Neural crest cell (in vitro differentiated cells): Measurements from ENCODE around the gene DHRS12. TPM values are rescaled to one million over a fixed set of nuclear protein-coding genes. Genes with fewer than 3 reads are reported as not detected.

Experiments used
- DNase-seq: peaks from one replicate; pipeline ENCODE4 v3.0.0; 2021; ENCODE audit warnings: low read depth, mixed read lengths, low spot score
- H3K27ac Mint-ChIP-seq: one replicate; pipeline ENCODE4 v1.8.0; 2021; ENCODE audit warnings: mild to moderate bottlenecking, mixed read lengths; ENCODE audit not compliant: unreplicated experiment
- H3K27me3 Mint-ChIP-seq: 2 replicates; pipeline ENCODE4 v1.8.0; 2021; ENCODE audit warnings: low read depth, mild to moderate bottlenecking, mixed read lengths
- H3K36me3 Mint-ChIP-seq: 2 replicates; pipeline ENCODE4 v1.8.0; 2021; ENCODE audit warnings: low read depth, mild to moderate bottlenecking, mixed read lengths
- H3K4me1 Mint-ChIP-seq: 2 replicates; pipeline ENCODE4 v1.8.0; 2021; ENCODE audit warnings: mixed read lengths
- H3K4me3 Mint-ChIP-seq: one replicate; pipeline ENCODE4 v1.8.0; 2021; ENCODE audit warnings: mild to moderate bottlenecking, mixed read lengths
- H3K9me3 Mint-ChIP-seq: 2 replicates; pipeline ENCODE4 v1.8.0; 2021; ENCODE audit warnings: mixed read lengths
- long read RNA-seq: library from polyadenylated mRNA; unstranded; transcript quantifications from one replicate; pipeline ENCODE4 v2.0.0, GENCODE V29; 2020
- total RNA-seq: library from RNA; stranded (reverse); gene quantifications from 2 replicates; pipeline ENCODE4 v1.2.1, GENCODE V29; 2021
- TF ChIP-seq, protein P1 (sequence below): fragments of 200-600 bp; sonication (generic); conservative IDR thresholded peaks from 2 replicates; pipeline ENCODE4 v1.5.0; 2021; ENCODE audit warnings: antibody characterized with exemption, mild to moderate bottlenecking

DHRS12 gene
- 8.8 and 9.3 TPM in 2 replicates for total RNA-seq
- long read RNA-seq, partial matches to known transcripts = 1 of 12 reads
- long read RNA-seq, other reads (novel, unspliced or antisense) = 8 of 12 reads

DNA sequence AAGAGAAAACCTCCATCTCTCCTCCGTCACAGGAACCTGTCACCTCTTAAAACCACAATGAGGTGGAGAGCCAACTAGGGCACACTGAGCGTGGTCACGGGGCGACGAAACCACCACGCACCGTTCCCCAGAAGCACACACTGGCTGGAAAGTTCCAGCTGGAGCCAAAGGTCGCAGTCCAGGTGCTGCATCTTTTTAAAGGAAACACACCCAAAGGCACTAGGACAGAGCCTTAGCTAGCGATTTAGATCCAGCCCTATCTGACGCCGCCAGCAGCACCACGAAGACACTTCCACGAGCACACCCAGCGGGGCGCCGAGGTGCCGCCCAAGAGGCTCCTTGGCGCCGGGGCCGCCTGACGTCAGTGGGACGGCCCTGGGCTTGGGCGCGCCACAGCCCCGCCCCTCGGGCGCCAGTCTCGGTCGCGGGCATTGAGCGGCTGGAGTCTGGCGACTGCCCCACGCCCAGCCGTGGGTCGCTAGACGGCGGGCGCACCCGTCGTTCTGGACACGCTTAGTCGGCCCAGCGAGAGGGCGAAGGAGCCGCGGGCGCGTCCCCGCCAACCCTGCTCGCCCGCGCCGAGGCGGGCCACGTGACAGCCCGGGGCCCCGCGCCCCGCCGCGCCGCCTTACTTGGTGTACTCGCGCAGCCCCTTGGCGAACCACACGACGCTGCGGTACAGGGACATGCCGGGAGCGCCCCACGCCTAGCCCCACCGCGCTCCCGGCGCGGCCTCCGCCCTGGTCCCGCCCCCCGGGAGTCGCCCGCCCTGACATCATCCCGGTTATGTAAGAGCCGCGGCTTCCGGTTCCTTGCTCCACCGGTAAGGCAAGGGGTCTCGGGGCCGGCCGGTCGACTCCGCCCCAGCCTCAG lies at the start of gene DHRS12:
Gene DHRS12, minus strand, starts transcription at position 742 of the 873 bp plus-strand sequence. CDS start 4,504 bp downstream, outside the sequence.
- H3K27ac Mint-ChIP-seq = peak within 1 kb of the TSS; percentile 92
- H3K27me3 Mint-ChIP-seq = no peaks in the 10 kb centered on the region
- H3K4me1 Mint-ChIP-seq = peaks cover 53% of the 10 kb centered on the region
- TF ChIP-seq, protein P1, sequence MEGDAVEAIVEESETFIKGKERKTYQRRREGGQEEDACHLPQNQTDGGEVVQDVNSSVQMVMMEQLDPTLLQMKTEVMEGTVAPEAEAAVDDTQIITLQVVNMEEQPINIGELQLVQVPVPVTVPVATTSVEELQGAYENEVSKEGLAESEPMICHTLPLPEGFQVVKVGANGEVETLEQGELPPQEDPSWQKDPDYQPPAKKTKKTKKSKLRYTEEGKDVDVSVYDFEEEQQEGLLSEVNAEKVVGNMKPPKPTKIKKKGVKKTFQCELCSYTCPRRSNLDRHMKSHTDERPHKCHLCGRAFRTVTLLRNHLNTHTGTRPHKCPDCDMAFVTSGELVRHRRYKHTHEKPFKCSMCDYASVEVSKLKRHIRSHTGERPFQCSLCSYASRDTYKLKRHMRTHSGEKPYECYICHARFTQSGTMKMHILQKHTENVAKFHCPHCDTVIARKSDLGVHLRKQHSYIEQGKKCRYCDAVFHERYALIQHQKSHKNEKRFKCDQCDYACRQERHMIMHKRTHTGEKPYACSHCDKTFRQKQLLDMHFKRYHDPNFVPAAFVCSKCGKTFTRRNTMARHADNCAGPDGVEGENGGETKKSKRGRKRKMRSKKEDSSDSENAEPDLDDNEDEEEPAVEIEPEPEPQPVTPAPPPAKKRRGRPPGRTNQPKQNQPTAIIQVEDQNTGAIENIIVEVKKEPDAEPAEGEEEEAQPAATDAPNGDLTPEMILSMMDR = no peak
- no peaks in the 10 kb centered on the region for H3K9me3 Mint-ChIP-seq
- H3K36me3 Mint-ChIP-seq = no peaks in the 10 kb centered on the region
- peak within 1 kb of the TSS; percentile 95 for H3K4me3 Mint-ChIP-seq
- peak; percentile 63 for DNase-seq

GRCh38 chr13:51849145-51850101 lies 45.5 kb upstream of the DHRS12 start:
- no peak overlapping the region for H3K27ac Mint-ChIP-seq
- TF ChIP-seq, protein P1 = peak; percentile 61
- peaks cover 10% of the 10 kb centered on the region for H3K4me1 Mint-ChIP-seq
- H3K36me3 Mint-ChIP-seq = peaks cover 3% of the 10 kb centered on the region
- no peak overlapping the region for H3K4me3 Mint-ChIP-seq
- H3K9me3 Mint-ChIP-seq = no peaks in the 10 kb centered on the region
- H3K27me3 Mint-ChIP-seq = no peaks in the 10 kb centered on the region
- peak; percentile 47 for DNase-seq

GRCh38 chr13:51848674-51849073 lies 44.7 kb upstream of the DHRS12 start:
- peaks cover 13% of the 10 kb centered on the region for H3K4me1 Mint-ChIP-seq

DNA sequence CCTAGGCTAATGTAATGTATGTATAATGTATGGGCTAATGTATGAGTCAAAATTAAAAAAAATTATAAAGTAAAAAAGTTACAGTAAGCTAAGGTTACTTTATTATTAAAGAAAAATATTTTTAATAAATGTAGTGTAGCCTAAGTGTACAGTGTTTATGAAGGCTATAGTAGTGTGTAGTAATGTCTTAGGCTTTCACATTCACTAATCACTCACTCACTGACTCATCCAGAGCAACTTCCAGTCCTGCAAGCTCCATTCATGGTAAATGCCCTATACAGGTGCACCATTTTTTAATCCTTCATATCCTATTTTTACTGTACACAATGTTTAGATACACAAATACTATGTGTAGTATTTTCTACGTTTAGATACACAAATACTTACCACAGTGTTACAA lies 42.8 kb upstream of the DHRS12 start:
- H3K27me3 Mint-ChIP-seq = no peaks in the 10 kb centered on the region
- TF ChIP-seq, protein P1 = no peak
- DNase-seq = no peak
- H3K4me1 Mint-ChIP-seq = peaks cover 21% of the 10 kb centered on the region
- no peak overlapping the region for H3K27ac Mint-ChIP-seq
- H3K9me3 Mint-ChIP-seq = no peaks in the 10 kb centered on the region
- peaks cover 3% of the 10 kb centered on the region for H3K36me3 Mint-ChIP-seq
- H3K4me3 Mint-ChIP-seq = no peak overlapping the region

More at GRCh38 chr13:51848674-51849073, 44.7 kb upstream of the DHRS12 start:
- Mint-ChIP-seq H3K4me3 (no peak overlapping the region), H3K36me3 (peaks cover 3% of the 10 kb centered on the region), H3K27me3 (no peaks in the 10 kb centered on the region), H3K27ac (no peak overlapping the region), H3K9me3 (no peaks in the 10 kb centered on the region)
- TF ChIP-seq, protein P1 = no peak
- DNase-seq = no peak
